ENCODE measurements around the gene ONECUT3.

DNA sequence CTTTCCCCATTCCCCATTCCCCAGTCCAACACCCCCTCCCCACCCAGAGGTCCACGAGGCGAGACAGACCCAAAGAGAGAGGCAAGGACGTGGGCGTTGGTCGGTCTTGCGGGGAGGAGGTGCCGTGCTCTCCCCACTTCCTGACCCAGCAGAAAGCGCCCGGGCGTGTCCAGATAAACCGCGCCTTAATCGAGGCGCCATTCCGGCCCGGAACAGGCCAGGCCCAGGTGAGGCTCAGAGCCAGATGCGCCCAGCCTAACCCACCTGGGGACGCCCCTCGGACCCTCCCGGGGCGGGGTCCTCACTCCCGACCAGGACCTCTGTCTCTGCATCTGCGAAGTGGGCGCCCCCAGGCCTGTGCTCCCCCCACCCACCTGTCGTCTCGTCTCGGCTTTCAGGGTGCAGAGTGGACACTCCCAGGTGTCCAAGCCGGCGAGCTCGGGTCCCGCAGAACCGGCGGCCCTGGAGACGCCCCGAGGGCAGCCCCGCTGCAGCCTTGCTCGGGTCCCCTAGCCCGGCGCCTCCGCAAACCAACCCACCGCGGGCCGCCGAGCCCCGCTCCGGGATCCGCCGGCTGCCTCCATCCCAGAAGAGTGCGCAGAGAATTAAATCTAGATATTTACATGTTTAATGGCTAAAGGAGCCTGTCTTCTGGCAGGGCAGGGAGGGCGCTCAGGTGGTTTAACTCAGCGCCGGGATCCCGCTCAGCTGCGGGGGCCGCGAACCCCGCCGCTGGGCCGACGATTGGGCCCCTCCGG lies 5.0 kb upstream of the ONECUT3 start:
- TF ChIP-seq, protein P1, sequence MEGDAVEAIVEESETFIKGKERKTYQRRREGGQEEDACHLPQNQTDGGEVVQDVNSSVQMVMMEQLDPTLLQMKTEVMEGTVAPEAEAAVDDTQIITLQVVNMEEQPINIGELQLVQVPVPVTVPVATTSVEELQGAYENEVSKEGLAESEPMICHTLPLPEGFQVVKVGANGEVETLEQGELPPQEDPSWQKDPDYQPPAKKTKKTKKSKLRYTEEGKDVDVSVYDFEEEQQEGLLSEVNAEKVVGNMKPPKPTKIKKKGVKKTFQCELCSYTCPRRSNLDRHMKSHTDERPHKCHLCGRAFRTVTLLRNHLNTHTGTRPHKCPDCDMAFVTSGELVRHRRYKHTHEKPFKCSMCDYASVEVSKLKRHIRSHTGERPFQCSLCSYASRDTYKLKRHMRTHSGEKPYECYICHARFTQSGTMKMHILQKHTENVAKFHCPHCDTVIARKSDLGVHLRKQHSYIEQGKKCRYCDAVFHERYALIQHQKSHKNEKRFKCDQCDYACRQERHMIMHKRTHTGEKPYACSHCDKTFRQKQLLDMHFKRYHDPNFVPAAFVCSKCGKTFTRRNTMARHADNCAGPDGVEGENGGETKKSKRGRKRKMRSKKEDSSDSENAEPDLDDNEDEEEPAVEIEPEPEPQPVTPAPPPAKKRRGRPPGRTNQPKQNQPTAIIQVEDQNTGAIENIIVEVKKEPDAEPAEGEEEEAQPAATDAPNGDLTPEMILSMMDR (IDR thresholded peaks at IDR 0.05; ENCODE audit: insufficient read depth, low read length) = no peak
- TF ChIP-seq GABPA (IDR thresholded peaks at IDR 0.05; ENCODE audit: low read depth) = no peak
- no peak for TF ChIP-seq SPI1 (IDR thresholded peaks at IDR 0.05; ENCODE audit: borderline replicate concordance, low read depth)
- no peak for TF ChIP-seq POLR2AphosphoS5 (IDR thresholded peaks at IDR 0.05; ENCODE audit: low read depth)
